Endothelial cell (in vitro differentiated cells): ENCODE results near the gene LCP1. TPM values are rescaled to one million over a fixed set of nuclear protein-coding genes. Genes with fewer than 3 reads are reported as not detected.
A peak's percentile ranks its signal among the peaks of the same experiment; 100 is the strongest.

ENCODE experiments used
- DNase-seq: peaks from one replicate; pipeline ENCODE4 v3.0.0; 2021; ENCODE audit warnings: low spot score
- H3K27ac Mint-ChIP-seq: one replicate; pipeline ENCODE4 v1.8.0; 2021; ENCODE audit warnings: mixed read lengths, inconsistent platforms; ENCODE audit not compliant: unreplicated experiment
- H3K27me3 Mint-ChIP-seq: one replicate; pipeline ENCODE4 v1.8.0; 2021; ENCODE audit warnings: mild to moderate bottlenecking, moderate library complexity, mixed read lengths, inconsistent platforms; ENCODE audit not compliant: unreplicated experiment
- H3K36me3 Mint-ChIP-seq: one replicate; pipeline ENCODE4 v1.8.0; 2021; ENCODE audit warnings: mild to moderate bottlenecking, low read depth, mixed read lengths, inconsistent platforms; ENCODE audit not compliant: unreplicated experiment
- H3K4me1 Mint-ChIP-seq: one replicate; pipeline ENCODE4 v1.8.0; 2021; ENCODE audit warnings: mild to moderate bottlenecking, mixed read lengths, inconsistent platforms; ENCODE audit not compliant: unreplicated experiment
- H3K4me3 Mint-ChIP-seq: one replicate; pipeline ENCODE4 v1.8.0; 2021; ENCODE audit warnings: mild to moderate bottlenecking, mixed read lengths, inconsistent platforms; ENCODE audit not compliant: unreplicated experiment
- H3K9me3 Mint-ChIP-seq: one replicate; pipeline ENCODE4 v1.8.0; 2021; ENCODE audit warnings: mixed read lengths, inconsistent platforms; ENCODE audit not compliant: unreplicated experiment
- CTCF ChIP-seq: fragments of 200-600 bp; sonication (generic); IDR thresholded peaks from one replicate; pipeline ENCODE4 v1.5.0; 2021; ENCODE audit warnings: antibody characterized with exemption; ENCODE audit not compliant: unreplicated experiment
- total RNA-seq: library from RNA; stranded (reverse); fragmentation: NEBNext Ultra II Directional; extraction: Animal tissue kit (Norgen Biotek cat#: 25700); gene quantifications from one replicate; pipeline ENCODE4 v1.2.1, GENCODE V29; 2021; ENCODE audit not compliant: unreplicated experiment

Gene LCP1
- total RNA-seq, 1 donor from 2014 or later, result 11.9 TPM

DNA sequence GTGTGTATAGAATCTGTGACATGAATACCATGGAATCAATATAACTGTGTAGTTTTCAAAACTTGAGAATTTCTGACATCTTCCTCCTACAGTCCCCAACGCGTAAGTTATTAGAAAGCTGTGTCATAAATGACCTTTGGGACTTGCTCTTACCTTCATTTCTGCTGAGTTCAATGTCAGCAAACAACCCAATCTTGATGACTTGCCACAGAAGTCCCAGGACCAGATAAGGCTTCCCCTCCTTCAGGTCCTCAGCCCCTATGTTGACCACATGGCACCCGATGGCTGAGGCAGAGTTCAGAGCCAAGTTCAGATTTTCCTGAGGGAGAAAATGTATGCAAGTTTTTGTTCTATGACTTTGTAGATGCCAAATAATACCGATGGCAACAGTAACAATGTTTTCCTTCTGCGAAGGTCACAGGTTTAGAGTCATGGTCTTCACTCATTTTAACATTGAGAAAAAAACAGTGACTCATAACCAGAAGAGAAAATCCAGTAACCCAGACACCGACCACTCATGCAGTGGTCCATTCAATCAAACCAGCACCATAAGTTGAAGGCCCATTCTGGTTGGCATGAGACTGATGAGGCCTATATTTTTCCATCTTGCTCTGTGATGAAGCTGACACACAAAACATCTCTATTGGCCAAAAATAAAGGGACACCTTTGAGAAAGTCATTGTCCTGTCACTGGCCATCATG, 29.2 kb downstream of the LCP1 start:
- Mint-ChIP-seq H3K4me3 (no peak overlapping the region), H3K36me3 (no peaks in the 10 kb centered on the region), H3K4me1 (no peaks in the 10 kb centered on the region), H3K27me3 (peaks cover 1% of the 10 kb centered on the region), H3K9me3 (no peaks in the 10 kb centered on the region), H3K27ac (no peak overlapping the region)
- no peak for TF ChIP-seq CTCF
- DNase-seq, result no peak

DNA sequence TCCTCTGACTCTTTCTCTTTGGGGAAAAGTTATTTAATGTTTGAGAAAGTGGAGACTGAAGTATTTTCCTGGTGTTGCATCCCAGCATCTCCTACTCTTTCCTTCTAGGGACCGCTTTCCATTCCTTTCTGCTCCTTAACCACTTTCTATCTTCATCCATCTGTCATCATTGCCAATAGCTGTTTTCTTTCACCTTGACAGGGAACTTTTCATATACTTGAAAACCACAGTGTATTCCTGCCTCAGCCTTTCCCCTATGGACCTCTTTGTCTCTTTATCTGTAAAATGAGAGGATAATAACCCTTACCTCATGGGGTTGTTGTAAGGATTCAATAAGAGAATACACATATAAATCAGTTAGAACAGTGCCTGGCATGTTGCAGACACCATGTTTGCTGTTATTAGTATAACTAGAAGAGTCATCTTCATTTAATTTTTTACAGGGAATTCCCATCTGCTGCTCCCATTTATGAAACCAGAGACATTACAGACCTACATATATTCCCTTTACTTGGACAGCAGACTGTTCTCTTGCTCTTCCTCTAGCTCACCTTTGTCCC, 31.8 kb downstream of the LCP1 start:
- no peak for TF ChIP-seq CTCF
- no peak overlapping the region for H3K4me3 Mint-ChIP-seq
- DNase-seq, result no peak
- H3K27me3 Mint-ChIP-seq, result peaks cover 1% of the 10 kb centered on the region
- H3K4me1 Mint-ChIP-seq, result no peaks in the 10 kb centered on the region
- no peak overlapping the region for H3K27ac Mint-ChIP-seq
- H3K9me3 Mint-ChIP-seq, result no peaks in the 10 kb centered on the region
- H3K36me3 Mint-ChIP-seq, result no peaks in the 10 kb centered on the region

DNA sequence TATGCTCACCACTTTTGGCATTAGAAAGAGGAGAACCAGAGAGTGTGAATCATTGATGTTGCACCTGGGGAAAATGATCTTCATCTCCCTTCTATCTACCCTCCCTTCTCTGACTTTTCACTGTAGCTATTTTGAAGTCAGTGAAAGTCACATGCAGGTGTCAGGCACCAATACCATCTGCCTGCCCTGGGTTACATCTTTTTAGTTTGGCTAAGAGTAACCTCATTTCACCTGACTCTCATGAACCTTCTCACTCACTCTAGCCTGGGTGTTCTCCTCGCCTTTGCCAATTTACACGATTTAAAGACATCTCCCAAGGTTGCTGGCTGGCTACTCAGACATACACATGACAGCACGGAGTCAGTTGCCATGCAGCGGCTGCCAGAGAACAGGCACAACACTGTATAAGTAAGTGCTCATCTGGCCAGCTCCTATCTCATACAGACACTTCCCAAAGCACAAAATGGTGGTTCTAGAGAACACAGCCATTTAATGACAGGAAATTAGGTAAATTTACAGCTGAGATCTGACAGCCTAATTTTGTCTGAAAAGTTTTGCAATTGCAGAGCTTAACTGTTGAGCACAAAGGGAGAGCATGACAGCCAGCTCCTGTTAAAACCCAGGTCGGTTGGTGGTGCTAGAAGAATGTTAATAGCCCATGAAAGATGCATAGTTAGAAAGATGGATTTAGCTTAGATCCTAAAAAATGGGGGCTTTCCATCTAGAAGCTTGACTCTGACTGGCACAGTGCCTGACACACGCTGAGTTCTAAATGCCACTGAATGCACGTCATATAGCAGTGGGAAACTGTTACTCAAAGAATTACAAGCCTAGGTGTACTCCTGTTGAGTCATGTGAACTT, 32.5 kb downstream of the LCP1 start:
- no peaks in the 10 kb centered on the region for H3K4me1 Mint-ChIP-seq
- TF ChIP-seq CTCF, result no peak
- H3K27me3 Mint-ChIP-seq, result peaks cover 1% of the 10 kb centered on the region
- H3K4me3 Mint-ChIP-seq, result no peak overlapping the region
- no peaks in the 10 kb centered on the region for H3K9me3 Mint-ChIP-seq
- H3K27ac Mint-ChIP-seq, result no peak overlapping the region
- H3K36me3 Mint-ChIP-seq, result no peaks in the 10 kb centered on the region
- no peak for DNase-seq

DNA sequence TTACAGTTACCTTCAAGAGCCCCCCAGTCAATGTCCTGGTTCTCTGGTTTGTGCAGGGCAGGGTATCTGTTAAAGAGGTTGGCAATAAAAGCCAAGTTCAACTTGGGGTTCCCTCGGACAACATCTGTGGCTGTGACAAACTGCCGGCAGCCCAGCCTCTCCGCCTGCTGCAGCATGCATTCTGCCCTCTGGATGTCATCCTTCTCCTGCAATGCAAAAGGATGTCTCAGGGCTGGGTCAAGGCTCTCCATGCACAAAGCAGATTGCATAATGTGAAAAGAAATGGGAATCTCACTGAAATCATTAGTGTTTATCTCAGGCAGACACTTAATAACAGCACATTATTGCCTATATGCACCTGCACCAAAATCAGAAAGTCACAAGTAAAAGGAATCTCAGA, 35.1 kb downstream of the LCP1 start:
- Mint-ChIP-seq H3K9me3 (no peaks in the 10 kb centered on the region), H3K27ac (no peak overlapping the region), H3K4me1 (no peaks in the 10 kb centered on the region), H3K27me3 (peaks cover 1% of the 10 kb centered on the region), H3K4me3 (no peak overlapping the region), H3K36me3 (no peaks in the 10 kb centered on the region)
- peak; percentile 28 for DNase-seq
- TF ChIP-seq CTCF, result no peak
